ENCODE results near the gene SLC38A2.

DNA sequence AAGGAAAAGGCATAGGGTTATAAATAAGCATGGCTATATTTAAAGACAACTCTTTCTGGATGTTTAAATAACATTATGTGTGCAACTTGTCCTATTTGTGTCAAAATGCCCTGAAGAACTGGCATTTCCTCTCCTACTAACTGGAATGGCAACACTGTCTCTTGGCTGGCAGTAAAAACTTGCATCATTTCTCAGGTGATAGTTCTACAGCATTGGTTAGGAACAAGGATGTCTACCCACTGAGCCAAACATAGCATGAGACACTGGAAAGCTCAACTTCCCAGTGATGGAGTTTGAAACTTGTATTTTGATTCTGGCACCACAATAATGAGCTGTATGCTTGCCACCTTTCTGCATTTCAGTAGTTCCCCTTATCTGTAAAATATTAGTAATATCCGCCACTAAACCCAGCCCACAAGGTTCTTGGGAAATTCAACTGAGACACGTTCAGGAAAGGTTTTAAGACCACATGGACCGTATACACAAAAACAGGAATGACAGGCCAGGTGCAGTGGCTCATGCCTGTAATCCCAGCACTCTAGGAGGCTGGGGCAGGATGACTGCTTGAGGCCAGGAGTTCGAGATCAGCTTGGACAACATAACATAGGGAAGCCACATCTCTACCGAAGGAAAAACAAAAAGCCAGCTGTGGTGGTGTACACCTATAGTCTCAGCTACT, 5.1 kb downstream of the SLC38A2 start:
- TF ChIP-seq NFYB (CRISPR knock-in tag; conservative IDR thresholded peaks at IDR 0.05; ENCODE audit: low read depth), result no peak
- TF ChIP-seq ZNF138 (CRISPR knock-in tag; conservative IDR thresholded peaks at IDR 0.05), result no peak
